ENCODE measurements around the gene MBIP.

DNA sequence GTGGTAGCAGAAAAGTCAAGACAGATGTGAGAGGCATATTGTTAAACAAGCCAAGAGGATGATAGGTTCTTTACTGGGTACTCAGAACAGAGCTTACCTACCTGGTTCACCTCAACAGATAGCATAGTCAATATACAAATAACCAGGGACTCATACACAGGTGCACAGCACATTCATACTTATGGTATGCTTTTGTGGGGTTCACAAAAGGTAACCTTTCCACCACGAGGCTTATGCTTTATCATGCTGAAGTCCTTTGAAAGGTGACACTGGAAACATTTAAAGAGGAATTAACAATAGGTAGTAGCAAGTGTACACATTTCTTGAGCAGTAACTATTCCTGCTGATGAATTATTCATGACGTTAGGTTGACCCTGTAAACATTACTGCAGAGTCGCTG is 42.2 kb upstream of the MBIP start:
- TF ChIP-seq, protein P1, sequence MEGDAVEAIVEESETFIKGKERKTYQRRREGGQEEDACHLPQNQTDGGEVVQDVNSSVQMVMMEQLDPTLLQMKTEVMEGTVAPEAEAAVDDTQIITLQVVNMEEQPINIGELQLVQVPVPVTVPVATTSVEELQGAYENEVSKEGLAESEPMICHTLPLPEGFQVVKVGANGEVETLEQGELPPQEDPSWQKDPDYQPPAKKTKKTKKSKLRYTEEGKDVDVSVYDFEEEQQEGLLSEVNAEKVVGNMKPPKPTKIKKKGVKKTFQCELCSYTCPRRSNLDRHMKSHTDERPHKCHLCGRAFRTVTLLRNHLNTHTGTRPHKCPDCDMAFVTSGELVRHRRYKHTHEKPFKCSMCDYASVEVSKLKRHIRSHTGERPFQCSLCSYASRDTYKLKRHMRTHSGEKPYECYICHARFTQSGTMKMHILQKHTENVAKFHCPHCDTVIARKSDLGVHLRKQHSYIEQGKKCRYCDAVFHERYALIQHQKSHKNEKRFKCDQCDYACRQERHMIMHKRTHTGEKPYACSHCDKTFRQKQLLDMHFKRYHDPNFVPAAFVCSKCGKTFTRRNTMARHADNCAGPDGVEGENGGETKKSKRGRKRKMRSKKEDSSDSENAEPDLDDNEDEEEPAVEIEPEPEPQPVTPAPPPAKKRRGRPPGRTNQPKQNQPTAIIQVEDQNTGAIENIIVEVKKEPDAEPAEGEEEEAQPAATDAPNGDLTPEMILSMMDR (IDR thresholded peaks at IDR 0.05) = no peak
- TF ChIP-seq POLR2AphosphoS5 (IDR thresholded peaks at IDR 0.05; ENCODE audit: low read depth, low read length) = no peak
